ENCODE data around the gene ATP6V1G1.
"Not testable (repeated sequence)": the region's sequence is repeated elsewhere in the genome, so short reads cannot be mapped to it uniquely, and the experiment has no call there.

ATP6V1G1 gene

DNA sequence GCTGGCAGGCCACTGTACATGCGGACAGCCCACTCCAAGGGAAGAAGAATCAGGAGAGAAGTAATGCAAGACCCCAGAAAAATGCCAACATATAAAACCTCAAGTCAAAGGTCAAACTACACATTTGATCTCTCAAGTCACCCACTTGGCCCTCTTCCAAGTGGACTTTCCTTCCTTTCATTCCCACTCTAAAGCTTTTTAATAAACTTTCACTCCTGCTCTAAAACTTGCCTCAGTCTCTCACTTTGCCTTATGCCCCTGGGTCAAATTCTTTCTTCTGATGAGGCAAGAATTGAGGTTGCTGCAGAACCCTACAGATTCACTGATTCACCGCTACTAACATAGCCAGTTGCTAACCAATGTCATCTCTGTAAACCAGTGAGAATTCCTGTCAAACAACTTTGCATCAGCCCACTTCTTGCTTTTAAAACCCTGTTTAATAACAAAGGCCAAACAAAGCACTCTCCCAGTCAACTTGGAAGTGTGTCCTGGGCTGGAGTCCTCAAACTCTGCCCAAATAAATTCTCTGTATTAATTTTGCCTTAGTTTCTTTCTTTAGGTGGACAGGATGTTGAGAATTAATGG is 6.9 kb upstream of the ATP6V1G1 start:
- no peak for DNase-seq (ENCODE audit: low read depth)

DNA sequence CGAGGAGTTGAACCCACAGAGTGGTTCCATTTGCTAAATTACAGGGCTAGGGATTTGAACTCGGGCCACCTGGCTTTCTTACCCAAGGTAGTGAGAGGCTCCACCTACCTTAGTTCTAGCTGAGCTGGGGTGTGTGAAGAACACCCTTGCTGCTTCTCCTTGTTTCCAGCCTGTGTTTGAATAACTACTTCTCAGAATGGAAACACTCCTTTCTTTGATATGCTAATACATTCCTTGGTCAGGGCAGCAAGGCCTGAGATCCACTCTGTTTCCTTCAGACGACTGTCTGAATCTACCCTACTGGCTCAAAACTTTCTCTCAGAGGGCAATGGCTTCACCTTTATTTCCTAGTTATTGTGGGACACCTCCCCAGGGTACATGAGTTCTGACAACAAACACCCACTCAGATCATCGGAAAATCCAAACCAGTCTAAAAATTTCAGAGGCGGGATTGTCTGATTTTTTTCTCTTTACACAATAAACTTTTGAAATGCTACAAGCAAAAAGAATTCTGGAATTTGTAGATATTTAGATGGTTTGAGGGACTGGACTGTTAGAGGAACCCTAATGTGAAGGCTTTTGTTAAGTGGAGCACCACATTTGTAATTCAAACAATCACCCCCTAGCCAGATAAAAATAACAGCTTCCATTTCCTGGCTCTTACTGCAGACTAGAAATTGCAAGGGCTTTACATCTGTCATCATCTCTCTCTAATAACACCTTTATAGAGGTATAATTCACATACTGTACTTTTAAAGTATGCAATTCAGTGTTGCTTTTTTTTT is 4.0 kb upstream of the ATP6V1G1 start:
- DNase-seq (ENCODE audit: low read depth) = no peak

DNA sequence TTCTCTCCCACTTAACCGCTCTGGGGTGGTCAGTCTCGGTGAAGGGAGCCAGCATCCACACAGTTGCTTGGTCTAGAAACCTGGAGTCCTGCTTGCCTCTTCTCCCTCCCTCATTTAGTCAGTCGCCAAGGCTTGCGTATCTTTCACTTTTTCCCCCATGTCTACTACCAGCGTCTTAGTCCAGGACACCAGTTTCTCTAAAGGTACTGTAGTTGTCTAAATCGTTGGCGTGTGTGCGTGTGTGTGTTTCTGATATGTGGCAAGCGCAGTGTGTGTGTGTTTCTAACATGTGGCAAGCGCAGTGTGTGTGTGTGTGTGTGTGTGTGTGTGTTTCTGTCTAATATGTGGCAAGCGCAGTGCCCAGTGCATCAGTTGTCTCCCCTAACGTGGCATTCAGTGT is 641 bp downstream of the ATP6V1G1 start:
- no peak for DNase-seq (ENCODE audit: low read depth)

DNA sequence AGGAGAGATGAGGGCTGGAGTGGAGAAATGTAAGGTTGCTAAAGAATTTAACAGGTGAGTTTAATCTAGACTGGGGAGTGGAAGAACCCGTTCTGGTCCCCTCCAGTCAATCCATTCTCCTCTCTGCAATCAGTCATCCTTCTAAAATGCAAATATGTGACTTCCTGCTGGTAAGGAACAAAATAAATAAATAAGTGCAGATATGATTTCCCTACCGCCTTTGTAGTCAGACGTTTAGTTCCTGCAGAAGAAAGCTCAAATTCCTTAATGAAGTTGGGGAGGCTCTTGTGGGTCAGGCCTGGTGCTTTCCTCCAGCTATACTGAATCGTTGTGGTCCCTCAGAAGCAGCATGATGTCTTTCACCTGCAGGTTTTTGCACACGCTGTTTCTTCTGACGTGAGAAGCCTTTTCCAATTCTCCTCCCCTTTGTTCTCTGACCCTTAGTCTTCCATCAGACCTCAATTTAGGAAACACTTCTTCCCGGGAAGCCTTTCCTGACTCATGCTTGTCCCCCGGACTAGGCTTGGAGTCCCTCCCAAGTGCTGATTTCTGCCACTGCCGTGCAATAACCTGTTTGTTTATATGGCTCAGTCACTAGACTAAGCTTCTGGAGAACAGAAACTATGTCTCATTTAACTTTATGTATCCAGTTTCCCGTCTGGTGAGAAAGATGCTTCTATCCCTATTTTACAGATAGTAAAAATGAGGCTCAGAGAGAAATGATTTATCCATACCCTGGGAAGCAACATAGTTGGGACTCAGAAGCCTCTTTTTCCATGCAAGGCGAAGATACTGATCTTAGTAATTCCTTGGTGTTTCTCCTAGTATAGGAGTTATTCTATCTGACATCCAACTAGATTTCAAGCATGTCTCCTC is 1.3 kb downstream of the ATP6V1G1 start:
- DNase-seq (ENCODE audit: low read depth) = no peak

DNA sequence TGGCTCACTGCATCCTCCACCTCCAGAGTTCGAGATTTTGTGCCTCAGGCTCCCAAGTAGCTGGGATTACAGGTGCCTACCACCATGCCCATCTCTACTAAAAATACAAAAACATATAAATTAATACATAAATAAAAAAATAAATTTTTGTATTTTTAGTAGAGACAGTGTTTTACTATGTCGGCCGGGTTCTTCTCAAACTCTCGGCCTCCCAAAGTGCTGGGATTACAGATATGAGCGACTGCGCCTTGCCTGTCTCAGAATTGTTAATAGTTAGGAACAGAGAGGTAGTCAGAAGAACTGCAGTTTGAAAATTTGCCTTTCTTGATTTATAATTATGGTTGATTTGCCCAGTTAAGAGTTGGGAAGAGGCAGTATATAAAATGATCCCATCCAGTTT is 2.8 kb downstream of the ATP6V1G1 start:
- no peak for DNase-seq (ENCODE audit: low read depth)

DNA sequence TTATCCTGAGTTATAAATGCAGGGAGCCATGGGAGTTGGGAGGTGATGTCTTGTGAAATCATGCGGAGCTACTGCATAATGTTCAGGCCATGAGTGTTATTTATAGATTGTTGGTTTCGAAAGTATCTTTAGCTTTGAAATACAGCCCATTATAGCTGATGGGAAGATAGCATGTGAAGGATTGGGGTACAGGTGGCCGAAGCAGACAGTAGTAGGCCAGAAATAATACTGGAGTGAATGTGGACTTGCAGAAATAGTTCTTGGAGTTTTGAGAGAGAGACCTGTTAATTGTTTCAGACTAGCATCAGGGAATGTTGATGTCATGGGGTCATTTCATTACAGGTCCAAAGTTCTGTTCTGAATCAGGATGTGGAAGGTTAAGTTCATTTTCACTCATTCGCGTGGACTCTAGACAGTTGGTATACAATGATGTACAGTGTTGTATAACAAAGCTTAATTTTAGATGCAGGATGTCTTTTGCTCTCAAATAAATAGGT is 3.8 kb downstream of the ATP6V1G1 start:
- no peak for DNase-seq (ENCODE audit: low read depth)

DNA sequence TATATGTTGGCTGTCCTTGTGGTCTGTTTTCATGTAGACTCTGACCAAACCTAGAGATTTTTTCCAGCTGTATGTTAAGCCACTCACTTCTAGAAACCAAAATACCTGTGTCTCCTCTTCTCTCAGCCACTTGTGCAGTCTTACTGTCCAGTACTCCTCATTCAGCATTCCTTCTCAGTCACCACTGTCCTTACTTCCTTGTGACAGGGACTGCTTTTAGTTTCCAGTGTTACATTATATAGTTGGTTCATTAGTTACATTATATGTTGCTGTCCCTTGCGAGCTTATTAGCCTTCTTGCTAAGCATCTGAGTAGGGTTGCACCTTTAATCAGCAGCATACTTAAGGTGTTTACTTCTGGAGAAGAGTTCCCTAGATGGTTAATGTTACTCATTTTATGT is 4.3 kb downstream of the ATP6V1G1 start:
- DNase-seq (ENCODE audit: low read depth) = no peak

DNA sequence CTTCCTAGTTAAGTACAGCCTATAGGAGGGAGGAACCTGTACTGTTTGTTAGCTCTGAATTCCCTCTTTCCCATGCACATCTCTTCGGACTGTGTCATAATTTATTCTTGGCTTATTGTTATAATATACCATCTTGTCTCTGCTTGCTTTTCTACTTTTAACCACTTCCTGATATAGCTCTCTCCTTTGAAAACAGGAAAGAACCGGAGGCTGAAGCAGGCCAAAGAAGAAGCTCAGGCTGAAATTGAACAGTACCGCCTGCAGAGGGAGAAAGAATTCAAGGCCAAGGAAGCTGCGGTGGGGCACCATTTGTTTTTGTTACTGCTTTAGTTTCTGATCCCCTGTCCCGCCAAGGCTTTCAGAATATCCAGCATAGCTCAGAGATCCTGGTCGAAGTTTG is 4.8 kb downstream of the ATP6V1G1 start:
- DNase-seq (ENCODE audit: low read depth) = no peak

DNA sequence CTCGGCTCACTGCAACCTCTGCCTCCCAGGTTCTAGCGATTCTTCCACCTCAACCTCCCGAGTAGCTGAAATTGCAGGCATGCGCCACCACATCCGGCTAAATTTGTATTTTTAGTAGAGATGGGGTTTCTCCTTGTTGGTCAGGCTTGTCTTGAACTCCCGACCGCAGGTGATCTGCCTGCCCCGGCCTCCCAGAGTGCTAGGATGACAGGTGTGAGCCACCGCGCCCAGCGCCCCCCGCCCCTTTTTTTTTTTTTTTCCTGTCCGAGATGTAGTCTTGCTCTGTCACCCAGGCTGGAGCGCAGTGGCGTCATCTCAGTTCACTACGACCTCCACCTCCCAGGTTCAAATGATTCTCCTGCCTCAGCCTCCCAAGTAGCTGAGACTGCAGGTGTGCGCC is 6.6 kb downstream of the ATP6V1G1 start:
- DNase-seq (ENCODE audit: low read depth) = no peak

DNA sequence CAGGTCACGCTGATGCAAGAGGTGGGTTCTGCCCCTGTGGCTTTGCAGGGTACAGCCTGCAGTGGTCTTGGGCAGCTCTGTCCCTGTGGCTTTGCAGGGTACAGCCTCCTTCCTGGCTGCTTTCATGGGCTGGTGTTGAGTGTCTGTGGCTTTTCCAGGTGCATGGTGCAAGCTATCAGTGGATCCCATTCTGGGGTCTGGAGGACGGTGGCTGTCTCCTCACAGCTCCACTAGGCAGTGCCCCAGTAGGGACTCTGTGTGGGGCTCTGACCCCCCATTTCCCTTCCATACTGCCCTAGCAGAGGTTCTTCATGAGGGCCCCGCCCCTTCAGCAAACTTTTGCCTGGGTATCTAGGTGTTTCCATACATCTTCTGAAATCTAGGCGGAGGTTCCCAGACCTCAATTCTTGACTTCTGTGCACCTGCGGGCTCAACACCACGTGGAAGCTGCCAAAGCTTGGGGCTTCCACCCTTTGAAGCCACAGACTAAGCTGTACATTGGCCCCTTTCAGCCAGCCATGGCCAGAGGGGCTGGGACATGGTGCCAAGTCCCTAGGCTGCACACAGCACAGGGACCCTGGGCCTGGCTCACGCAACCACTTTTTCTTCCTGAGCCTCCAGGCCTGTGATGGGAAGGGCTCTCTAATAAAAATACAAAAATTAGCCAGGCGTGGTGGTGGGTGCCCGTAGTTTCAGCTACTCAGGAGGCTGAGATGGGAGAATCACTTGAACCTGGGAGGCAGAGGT is 13.1 kb downstream of the ATP6V1G1 start:
- not testable (repeated sequence) for DNase-seq (ENCODE audit: low read depth)

DNA sequence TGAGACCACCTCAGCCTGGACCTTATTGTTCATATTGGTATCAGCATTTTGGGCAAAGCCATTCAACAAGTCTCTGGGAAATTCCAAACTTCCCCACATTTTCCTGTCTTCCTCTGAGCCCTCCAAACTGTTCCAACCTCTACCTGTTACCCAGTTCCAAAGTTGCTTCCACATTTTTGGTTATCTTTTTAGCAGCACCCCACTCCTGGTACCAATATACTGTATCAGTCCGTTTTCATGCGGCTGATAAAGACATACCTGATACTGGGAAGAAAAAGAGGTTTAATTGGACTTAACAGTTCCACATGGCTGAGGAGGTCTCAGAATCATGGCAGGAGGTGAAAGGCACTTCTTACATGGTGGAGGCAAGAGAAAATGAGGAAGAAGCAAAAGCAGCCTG is 14.2 kb downstream of the ATP6V1G1 start:
- DNase-seq (ENCODE audit: low read depth) = not testable (repeated sequence)

DNA sequence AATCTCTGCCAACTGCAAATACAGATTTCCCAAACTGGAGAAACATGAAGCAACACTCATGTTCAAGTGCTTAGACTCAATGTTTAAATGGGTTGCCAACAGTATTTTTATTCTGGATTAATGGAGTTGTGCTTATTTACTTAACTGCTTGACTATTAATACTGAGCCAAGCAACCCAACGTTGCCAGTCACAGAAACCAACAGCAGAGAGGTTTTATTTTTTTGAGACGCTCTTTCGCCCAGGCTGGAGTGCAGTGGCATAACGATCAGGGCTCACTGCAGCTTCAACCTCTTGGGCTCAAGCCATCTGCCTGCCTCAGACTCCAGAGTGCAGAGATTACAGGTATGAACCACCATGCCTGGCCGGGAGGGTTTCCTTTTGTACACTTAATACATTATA is 15.1 kb downstream of the ATP6V1G1 start:
- DNase-seq (ENCODE audit: low read depth) = no peak

DNA sequence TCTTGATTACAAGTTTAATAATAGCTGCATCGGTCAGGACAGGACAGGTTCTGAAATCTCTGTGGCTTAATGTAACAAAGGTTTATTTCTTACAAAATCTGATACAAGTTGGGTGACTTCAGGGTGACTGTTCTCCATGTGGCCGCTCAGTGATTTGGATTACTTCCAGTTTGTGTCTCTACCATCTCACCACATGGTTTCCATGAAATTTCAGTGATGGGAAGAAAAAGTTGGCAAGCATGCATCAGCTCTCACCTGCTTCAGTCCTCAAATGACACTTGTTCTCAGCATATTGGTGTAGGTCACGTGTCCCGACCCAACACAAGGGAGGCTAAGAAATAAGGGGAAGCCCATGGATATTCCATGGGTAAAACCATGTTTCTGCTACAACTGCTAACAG is 15.7 kb downstream of the ATP6V1G1 start:
- DNase-seq (ENCODE audit: low read depth) = no peak

DNA sequence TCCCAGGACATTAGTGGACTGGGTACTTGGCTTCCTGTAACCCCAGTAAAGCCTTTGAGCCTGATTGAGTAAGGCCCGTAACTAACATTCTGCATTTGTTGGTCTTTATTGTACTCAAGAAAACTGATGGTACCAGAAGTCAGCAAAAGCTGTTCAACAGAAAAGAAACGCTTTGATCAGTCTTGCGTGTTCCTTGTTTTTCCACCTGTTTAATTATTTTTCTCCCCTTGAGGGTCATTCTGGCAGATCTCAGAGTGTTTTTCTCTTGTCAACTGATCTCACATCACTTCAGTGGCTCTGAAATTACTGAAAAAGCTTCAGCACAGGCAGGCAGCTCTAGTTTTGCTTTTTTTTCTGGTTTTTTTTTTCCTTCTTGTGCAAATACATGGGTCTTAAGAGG is 17.4 kb downstream of the ATP6V1G1 start:
- DNase-seq (ENCODE audit: low read depth) = no peak

DNA sequence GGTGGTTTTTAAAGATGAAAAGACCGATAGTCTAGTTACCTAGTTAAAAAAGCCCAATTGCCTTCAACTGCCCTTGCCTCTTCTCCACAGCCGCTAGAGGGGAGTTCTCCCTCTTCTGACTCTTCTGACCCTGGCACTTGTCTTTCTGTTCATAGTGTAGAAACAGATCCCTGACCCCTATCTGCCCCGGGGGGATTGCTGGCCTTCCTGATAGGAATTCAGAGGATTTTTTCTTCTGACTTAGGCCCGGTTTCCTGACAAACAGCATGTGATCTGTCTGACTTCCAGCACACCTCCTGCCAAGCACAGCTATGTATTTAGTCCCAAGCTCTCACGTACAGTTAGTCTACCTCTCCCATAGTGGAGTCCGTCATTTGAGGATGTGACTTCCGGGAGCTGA is 18.5 kb downstream of the ATP6V1G1 start:
- DNase-seq (ENCODE audit: low read depth) = no peak

DNA sequence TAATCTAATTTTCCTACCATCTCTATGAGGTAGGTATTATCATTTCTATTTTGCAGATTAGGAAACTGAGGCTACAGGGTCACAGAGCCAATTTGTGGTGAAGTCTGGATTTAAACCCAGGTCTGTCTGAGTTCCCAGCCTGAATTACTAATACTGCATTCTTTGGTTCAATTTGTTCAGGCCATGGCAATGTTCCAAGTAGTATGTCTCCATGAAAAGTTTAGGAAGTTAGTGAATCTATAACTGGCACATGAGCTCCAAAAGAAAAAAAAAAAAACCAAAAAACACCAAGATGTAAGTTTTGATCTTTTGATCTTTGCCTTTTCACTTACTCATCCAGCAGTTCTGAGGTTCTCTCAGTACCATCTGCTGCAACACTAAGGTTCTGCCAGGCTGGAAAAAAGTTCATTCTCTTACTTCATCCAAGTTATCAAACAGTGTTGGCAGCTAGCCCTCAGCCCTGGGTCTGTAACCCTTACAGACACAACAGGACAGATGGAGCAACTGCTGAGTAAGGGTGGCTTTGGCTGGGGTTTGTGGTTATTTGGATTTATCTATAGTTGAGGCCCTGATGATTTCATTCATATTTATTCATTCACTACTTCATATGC is 19.1 kb downstream of the ATP6V1G1 start:
- DNase-seq (ENCODE audit: low read depth) = no peak

DNA sequence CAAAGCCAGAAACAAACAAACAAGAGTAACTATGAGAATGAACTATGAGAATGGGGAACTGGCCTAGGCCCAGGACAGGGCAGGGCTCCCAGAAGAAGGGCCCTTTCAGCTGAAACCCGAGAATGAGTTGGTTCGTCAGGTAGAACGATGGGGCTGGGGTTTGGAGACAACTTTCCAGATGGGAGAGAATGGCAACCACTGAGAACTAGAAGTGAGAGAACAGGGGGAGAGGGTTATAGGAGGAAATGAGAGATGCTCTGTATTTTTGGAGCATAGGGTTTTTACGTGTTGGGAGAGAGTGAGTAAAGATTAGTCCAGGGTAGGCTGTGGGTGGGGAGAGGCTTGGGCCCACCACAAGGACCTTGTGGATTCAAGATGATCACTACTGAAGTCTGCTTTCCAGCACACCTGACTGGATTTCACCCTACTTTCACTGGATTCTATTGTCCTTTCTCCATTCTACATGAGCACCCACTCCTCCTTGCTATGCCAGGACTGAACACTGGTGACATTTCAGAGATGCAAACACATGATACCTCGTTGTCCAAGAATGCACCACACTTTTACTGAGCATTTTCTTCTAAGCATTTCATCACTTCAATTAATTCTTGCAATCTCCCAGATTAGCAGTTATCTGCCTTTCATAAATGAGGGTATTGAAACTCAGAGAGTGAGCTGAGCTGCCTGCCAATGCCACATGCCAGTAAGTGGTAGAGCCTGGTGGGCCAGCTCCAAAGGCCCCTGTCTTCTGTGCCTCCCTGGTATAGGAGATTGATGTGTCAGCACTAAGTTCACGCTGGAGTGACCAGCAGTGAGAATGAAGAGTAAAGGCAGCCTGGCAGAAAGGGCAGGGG is 20.3 kb downstream of the ATP6V1G1 start:
- no peak for DNase-seq (ENCODE audit: low read depth)

DNA sequence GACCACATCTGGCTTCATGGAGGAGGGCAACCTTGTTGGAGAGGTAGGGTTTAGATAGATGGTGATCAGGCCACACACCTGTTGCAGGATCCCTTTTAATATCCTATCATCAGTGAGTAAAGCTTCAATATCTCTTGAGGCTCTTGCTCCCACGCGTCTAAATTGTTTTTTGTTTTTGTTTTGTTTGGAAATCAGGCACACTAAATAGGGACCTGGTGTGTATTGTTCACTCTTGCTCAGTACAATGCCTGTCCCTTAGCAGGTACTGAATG is 20.9 kb downstream of the ATP6V1G1 start:
- no peak for DNase-seq (ENCODE audit: low read depth)

DNA sequence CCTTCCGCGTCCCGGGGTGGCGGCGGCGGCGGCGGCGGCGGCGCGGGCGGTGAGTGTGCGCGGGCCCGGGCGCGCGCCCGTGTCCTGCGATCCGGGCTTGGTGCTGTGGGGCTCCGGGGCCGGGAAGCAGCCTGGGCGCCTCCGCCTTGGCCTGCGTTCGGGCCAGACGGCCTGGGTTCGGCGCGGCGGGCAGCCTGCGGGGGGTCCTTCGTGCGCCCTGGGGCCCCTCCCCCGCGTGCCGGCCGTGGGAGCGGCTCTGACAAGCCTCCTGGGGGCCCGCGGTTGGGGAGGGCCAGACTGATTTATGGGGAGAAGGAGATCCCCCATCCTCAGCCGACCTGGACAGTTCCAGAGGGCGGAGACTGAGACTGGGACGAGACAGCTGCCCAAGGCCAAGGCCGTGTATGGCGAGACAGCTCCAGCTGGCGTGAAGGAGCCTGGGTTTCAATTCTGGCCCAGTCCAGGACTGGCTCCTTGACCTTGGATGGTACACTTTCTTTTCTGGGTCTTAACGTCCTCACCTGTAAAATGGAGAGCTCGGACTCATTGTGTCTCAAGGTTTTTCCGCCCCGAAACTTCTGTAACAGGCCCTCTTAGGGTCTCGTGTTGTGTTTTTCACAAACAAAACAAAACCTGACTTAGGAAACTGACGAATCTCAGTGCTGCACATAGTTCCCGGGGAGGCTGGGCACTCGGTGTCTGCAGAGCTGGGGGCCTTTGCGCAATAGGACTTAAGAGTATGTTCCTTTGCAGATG is 24.1 kb downstream of the ATP6V1G1 start:
- no peak for DNase-seq (ENCODE audit: low read depth)

DNA sequence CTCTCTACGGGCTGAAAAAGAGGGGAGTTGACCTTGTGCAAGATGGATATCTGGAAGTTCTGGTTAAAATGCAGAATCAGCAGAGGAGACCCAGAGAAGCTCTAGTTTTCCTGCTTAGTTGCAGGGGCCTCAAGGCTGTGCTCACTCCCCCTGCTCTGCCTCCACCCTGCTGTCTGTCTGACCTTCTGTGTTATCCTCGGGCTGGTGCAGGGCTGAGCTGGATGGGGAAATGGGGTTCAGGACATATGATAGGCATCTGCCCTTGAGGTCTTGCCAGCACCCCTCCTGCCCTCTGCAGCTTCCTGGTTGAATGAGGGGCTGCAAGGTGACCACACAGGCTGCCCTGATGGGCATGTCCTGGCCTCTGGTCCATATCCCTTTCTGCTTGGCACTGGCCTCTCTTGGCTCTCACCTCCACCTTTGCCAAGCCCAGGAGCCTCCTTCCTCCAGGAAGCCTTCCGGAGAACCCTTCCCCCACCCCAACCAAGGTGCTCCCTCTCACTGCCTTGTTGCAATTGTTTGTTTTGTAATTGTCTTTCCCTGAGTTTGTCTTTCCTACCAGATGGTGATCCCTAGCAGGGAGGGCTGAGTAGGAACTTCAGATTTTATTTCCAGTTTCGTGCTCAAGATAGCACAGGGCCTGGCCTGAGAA is 24.8 kb downstream of the ATP6V1G1 start:
- no peak for DNase-seq (ENCODE audit: low read depth)
